ENCODE results near the gene DPP4.
A peak's percentile ranks its signal among the peaks of the same experiment; 100 is the strongest.

Gene DPP4

GRCh38 chr2:162037886-162038285 is 36.1 kb downstream of the DPP4 start:
- Histone ChIP-seq H3K9ac (no peak overlapping the region), H3K27ac (no peak overlapping the region), H3K9me3 (replicated peaks in 1 of 11) (no peaks in the 10 kb centered on the region), H3K27me3 (no peaks in the 10 kb centered on the region), H3K4me3 (no peak overlapping the region), H3K4me2 (no peak overlapping the region), H3K36me3 (no peaks in the 10 kb centered on the region), H4K20me1 (no peaks in the 10 kb centered on the region), H3K4me1 (no peaks in the 10 kb centered on the region)
- TF ChIP-seq Cebpa-rat (IDR thresholded peaks at IDR 0.05) = no peak

- H3K36me3 ChIP-seq = no peaks in the 10 kb centered on the region
- no peaks in the 10 kb centered on the region for H3K27me3 ChIP-seq
- H4K20me1 ChIP-seq = no peaks in the 10 kb centered on the region
- H3K9me3 ChIP-seq (replicated peaks in 1 of 11) = no peaks in the 10 kb centered on the region
- H3K27ac ChIP-seq = no peak overlapping the region
- no peak overlapping the region for H3K4me2 ChIP-seq
- no peak overlapping the region for H3K9ac ChIP-seq
- TF ChIP-seq Cebpa-rat (IDR thresholded peaks at IDR 0.05) = no peak
- H3K4me3 ChIP-seq = no peak overlapping the region
- no peaks in the 10 kb centered on the region for H3K4me1 ChIP-seq
Measured at GRCh38 chr2:162037028-162037795, 36.8 kb downstream of the DPP4 start.

DNA sequence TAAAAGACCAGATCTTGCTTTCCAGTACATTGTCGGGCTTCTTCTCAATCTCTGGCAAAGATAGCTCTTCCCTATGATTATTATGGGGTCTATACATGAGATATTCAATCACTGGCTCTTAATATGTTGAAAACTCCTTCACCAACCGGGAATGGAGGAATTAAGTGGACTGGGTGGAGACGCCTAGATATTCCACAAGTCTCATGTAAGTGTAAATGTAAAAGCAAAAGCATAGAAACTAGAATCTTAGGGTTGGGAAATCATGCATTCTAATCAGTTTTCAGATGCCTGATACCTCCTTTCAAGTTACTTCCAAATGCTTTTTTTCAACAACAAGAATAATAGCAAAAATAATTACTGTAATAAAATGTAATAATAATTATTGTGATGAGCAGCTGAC is 38.0 kb downstream of the DPP4 start:
- H3K36me3 ChIP-seq = no peaks in the 10 kb centered on the region
- no peaks in the 10 kb centered on the region for H4K20me1 ChIP-seq
- H3K27me3 ChIP-seq = no peaks in the 10 kb centered on the region
- H3K4me3 ChIP-seq = no peak overlapping the region
- H3K27ac ChIP-seq = no peak overlapping the region
- no peaks in the 10 kb centered on the region for H3K9me3 ChIP-seq (replicated peaks in 1 of 11)
- no peak overlapping the region for H3K4me2 ChIP-seq
- H3K4me1 ChIP-seq = no peaks in the 10 kb centered on the region
- H3K9ac ChIP-seq = no peak overlapping the region
- TF ChIP-seq Cebpa-rat (IDR thresholded peaks at IDR 0.05) = no peak

DNA sequence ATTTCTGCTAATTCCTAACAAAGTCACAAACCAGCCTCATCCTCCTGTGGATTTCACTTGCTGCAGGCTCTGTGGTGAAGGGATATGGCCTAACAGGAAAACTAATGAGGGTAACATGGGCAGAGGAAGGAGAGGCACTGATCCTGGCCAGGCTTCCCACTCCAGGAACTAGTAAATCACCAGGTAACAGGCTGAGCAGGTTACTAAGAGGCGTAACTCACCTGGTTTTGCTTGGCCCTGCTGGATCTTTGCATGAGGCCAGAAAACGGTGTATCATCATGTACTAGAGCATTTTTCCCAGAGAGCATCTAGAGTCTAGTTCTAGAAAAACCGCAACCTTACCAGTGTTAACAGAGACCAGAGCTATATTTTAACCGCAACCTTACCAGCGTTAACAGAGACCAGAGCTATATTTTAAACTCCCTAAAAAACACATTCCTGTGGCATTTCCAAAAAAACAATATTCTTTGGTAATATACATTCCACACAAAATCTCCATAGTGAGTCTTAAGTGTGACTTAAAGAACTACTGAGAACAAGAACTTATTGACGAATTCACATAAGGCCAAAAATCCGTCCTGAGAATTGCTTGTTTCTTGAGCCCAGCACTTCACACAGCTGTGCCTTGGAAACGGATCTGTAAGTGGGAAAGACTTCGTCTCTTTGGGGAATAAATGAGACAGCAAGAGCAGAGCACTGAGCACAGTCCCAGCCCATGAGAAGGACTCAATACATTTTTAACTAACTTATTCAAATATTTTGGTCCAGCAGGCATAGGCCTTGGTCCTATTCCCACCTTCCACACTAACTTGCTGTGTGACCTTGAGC is 43.4 kb downstream of the DPP4 start:
- Histone ChIP-seq H3K4me1 (peaks cover 0 to 6% (median 0%) of the 10 kb centered on the region in 10 experiments; a peak in 2 of 20 replicates), H3K4me3 (no peak overlapping the region), H3K4me2 (no peak overlapping the region), H3K9me3 (replicated peaks in 1 of 11) (no peaks in the 10 kb centered on the region), H3K9ac (no peak overlapping the region), H3K36me3 (no peaks in the 10 kb centered on the region), H3K27ac (no peak overlapping the region), H3K27me3 (no peaks in the 10 kb centered on the region), H4K20me1 (no peaks in the 10 kb centered on the region)
- no peak for TF ChIP-seq Cebpa-rat (IDR thresholded peaks at IDR 0.05)

DNA sequence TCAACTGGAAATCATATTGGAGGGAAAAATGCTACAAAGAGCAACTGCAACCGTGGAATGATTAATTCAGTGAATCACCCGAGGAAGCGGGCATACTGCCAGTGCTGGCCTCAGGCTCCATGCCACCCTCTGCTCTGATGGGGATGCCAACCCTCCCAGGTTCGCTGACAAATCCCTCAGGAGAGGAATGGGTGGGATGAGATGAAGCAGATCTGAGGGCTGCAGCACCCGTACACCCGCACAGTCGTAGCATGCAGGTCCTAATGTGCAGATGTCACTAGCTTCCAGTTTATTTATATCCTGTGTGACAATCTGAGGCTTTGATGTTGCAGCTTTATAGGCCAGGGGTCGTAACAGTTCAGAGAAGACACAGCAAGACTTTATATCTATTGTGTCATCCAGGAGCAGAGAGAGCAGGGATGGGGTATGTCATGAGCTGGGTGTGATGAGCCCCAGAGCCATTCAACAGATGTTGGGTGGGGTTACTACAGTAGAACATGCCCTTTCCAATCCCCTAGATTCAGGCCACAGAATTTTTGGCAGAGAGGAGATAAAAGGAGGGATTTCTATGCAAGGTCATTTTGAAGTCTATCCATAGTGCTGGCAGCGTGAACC is 44.6 kb downstream of the DPP4 start:
- no peaks in the 10 kb centered on the region for H3K9me3 ChIP-seq (replicated peaks in 1 of 11)
- H3K4me1 ChIP-seq = peaks cover 0 to 9% (median 0%) of the 10 kb centered on the region in 10 experiments; a peak in 4 of 20 replicates
- no peaks in the 10 kb centered on the region for H3K27me3 ChIP-seq
- H3K4me3 ChIP-seq = no peak overlapping the region
- no peak for TF ChIP-seq Cebpa-rat (IDR thresholded peaks at IDR 0.05)
- H4K20me1 ChIP-seq = no peaks in the 10 kb centered on the region
- no peaks in the 10 kb centered on the region for H3K36me3 ChIP-seq
- H3K27ac ChIP-seq = no peak overlapping the region
- H3K4me2 ChIP-seq = peak overlapping the region in 5 of 11 experiments; percentile 10 to 43 (median 28); a peak in 5 of 22 replicates
- no peak overlapping the region for H3K9ac ChIP-seq

- Histone ChIP-seq H3K27ac (no peak overlapping the region), H3K4me2 (no peak overlapping the region)
Measured at GRCh38 chr2:162028511-162028910, 45.5 kb downstream of the DPP4 start.

DNA sequence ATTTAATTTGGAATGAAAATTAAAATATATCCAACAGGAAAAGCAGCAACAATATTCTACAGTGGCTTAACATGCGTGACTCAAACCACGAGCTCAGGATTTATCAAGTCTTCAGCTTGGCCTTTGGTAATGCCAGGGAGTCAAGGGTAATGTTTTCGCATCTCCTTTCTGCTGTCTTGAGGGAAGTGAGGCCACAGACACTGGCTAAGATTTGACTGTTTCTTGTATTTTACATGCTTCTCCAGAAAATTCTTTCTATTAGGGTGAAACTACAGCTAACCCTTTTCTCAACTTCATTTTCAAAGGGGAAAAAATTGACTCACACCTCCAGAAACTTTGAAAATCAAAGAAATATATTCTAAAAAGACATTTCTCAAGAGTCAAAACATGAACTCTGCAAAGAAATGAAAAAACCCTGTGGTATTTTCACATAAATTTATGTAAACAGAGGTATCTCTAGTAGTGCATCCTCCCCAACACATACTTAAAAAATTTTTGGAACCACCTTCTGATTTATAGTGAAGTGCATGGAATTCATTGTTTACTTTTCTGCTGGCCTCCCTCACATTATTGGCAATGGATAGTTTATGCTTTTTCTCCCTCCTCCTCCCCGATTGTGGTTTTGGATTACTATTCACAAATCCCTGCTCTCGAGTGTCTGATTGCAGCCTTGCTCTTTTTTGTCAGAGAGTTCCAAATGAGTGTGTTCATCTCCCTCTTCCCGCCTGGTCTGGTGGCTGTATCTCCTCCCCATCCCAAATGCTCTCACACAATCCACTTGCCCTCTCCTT is 48.7 kb downstream of the DPP4 start:
- peaks cover 0 to 12% (median 0%) of the 10 kb centered on the region in 10 experiments; a peak in 4 of 20 replicates for H3K4me1 ChIP-seq
- H3K9ac ChIP-seq = no peak overlapping the region
- H4K20me1 ChIP-seq = no peaks in the 10 kb centered on the region; a peak in 1 of 22 replicates
- H3K36me3 ChIP-seq = no peaks in the 10 kb centered on the region
- no peak for TF ChIP-seq Cebpa-rat (IDR thresholded peaks at IDR 0.05)
- no peaks in the 10 kb centered on the region for H3K9me3 ChIP-seq (replicated peaks in 1 of 11)
- no peaks in the 10 kb centered on the region for H3K27me3 ChIP-seq
- no peak overlapping the region for H3K4me2 ChIP-seq
- no peak overlapping the region for H3K27ac ChIP-seq
- H3K4me3 ChIP-seq = no peak overlapping the region

More at GRCh38 chr2:162028511-162028910, 45.5 kb downstream of the DPP4 start:
- TF ChIP-seq Cebpa-rat (IDR thresholded peaks at IDR 0.05) = no peak
- Histone ChIP-seq H3K4me3 (no peak overlapping the region), H3K9ac (no peak overlapping the region), H3K9me3 (replicated peaks in 1 of 11) (no peaks in the 10 kb centered on the region), H3K27me3 (no peaks in the 10 kb centered on the region), H3K4me1 (peaks cover 0 to 12% (median 0%) of the 10 kb centered on the region in 10 experiments; a peak in 4 of 20 replicates), H3K36me3 (no peaks in the 10 kb centered on the region), H4K20me1 (no peaks in the 10 kb centered on the region; a peak in 1 of 22 replicates)

- Histone ChIP-seq H3K4me3 (no peak overlapping the region), H4K20me1 (no peaks in the 10 kb centered on the region; a peak in 1 of 22 replicates), H3K4me1 (peaks cover 0 to 12% (median 0%) of the 10 kb centered on the region in 10 experiments; a peak in 2 of 20 replicates), H3K27ac (no peak overlapping the region), H3K9me3 (replicated peaks in 1 of 11) (no peaks in the 10 kb centered on the region), H3K36me3 (no peaks in the 10 kb centered on the region), H3K27me3 (no peaks in the 10 kb centered on the region), H3K9ac (no peak overlapping the region), H3K4me2 (no peak overlapping the region)
- no peak for TF ChIP-seq Cebpa-rat (IDR thresholded peaks at IDR 0.05)
Measured at GRCh38 chr2:162022290-162022945, 51.6 kb downstream of the DPP4 start.

All from BLaER1 treated with 17β-estradiol and CSF1 and Interleukin-3, amounts not matched to agents 10 nM and 100 nM (cell line).